ENCODE measurements around the gene BPIFB3. TPM values are rescaled to one million over a fixed set of nuclear protein-coding genes. Genes with fewer than 3 reads are reported as not detected.

Gene BPIFB3
- total and polyA plus RNA-seq, 2 of the 13 experiments (the other 11 are each of a cell fraction or from before 2014, with no cell fraction given), result 0.09 TPM; not detected in 1

- TF ChIP-seq PLSCR1 (CRISPR knock-in tag; IDR thresholded peaks at IDR 0.05; ENCODE audit: borderline replicate concordance) (peak; percentile 53; the same call in 1 of the 2 replicates), HOXD1 (CRISPR knock-in tag; IDR thresholded peaks at IDR 0.05) (peak; percentile 93), ATM (IDR thresholded peaks at IDR 0.05; ENCODE audit: borderline replicate concordance) (no peak), ARNT (IDR thresholded peaks at IDR 0.05) (no peak), SMYD3 (CRISPR knock-in tag; IDR thresholded peaks at IDR 0.05) (peak; percentile 86; the same call in 1 of the 2 replicates), ZSCAN22 (CRISPR knock-in tag; IDR thresholded peaks at IDR 0.05) (no peak), RXRA (CRISPR knock-in tag; IDR thresholded peaks at IDR 0.05) (peak; percentile 93), ZBTB7B (CRISPR knock-in tag; IDR thresholded peaks at IDR 0.05) (peak; percentile 96; the same call in 1 of the 2 replicates), ZFP36L1 (CRISPR knock-in tag; IDR thresholded peaks at IDR 0.05) (no peak), SMAD1 (CRISPR knock-in tag; IDR thresholded peaks at IDR 0.05; ENCODE audit: borderline replicate concordance, low read depth) (peak; percentile 82; the same call in 1 of the 2 replicates), ZNF747 (CRISPR knock-in tag; IDR thresholded peaks at IDR 0.05; ENCODE audit: borderline replicate concordance) (peak; percentile 96; the same call in 1 of the 2 replicates), TAF1 (CRISPR knock-in tag; IDR thresholded peaks at IDR 0.05) (peak; percentile 87), MXD4 (CRISPR knock-in tag; IDR thresholded peaks at IDR 0.05) (peak; percentile 35; the same call in 1 of the 2 replicates)
- TF ChIP-seq, protein P1, sequence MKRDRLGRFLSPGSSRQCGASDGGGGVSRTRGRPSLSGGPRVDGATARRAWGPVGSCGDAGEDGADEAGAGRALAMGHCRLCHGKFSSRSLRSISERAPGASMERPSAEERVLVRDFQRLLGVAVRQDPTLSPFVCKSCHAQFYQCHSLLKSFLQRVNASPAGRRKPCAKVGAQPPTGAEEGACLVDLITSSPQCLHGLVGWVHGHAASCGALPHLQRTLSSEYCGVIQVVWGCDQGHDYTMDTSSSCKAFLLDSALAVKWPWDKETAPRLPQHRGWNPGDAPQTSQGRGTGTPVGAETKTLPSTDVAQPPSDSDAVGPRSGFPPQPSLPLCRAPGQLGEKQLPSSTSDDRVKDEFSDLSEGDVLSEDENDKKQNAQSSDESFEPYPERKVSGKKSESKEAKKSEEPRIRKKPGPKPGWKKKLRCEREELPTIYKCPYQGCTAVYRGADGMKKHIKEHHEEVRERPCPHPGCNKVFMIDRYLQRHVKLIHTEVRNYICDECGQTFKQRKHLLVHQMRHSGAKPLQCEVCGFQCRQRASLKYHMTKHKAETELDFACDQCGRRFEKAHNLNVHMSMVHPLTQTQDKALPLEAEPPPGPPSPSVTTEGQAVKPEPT (CRISPR knock-in tag; IDR thresholded peaks at IDR 0.05; ENCODE audit: low read depth), result peak; percentile 26; the same call in 1 of the 2 replicates
- TF ChIP-seq, protein P2, sequence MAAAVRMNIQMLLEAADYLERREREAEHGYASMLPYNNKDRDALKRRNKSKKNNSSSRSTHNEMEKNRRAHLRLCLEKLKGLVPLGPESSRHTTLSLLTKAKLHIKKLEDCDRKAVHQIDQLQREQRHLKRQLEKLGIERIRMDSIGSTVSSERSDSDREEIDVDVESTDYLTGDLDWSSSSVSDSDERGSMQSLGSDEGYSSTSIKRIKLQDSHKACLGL (CRISPR knock-in tag; IDR thresholded peaks at IDR 0.05), result peak; percentile 73; the same call in 1 of the 2 replicates
- TF ChIP-seq, protein P3, sequence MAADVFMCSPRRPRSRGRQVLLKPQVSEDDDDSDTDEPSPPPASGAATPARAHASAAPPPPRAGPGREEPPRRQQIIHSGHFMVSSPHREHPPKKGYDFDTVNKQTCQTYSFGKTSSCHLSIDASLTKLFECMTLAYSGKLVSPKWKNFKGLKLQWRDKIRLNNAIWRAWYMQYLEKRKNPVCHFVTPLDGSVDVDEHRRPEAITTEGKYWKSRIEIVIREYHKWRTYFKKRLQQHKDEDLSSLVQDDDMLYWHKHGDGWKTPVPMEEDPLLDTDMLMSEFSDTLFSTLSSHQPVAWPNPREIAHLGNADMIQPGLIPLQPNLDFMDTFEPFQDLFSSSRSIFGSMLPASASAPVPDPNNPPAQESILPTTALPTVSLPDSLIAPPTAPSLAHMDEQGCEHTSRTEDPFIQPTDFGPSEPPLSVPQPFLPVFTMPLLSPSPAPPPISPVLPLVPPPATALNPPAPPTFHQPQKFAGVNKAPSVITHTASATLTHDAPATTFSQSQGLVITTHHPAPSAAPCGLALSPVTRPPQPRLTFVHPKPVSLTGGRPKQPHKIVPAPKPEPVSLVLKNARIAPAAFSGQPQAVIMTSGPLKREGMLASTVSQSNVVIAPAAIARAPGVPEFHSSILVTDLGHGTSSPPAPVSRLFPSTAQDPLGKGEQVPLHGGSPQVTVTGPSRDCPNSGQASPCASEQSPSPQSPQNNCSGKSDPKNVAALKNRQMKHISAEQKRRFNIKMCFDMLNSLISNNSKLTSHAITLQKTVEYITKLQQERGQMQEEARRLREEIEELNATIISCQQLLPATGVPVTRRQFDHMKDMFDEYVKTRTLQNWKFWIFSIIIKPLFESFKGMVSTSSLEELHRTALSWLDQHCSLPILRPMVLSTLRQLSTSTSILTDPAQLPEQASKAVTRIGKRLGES (CRISPR knock-in tag; IDR thresholded peaks at IDR 0.05; ENCODE audit: borderline replicate concordance), result no peak
- TF ChIP-seq, protein P4, sequence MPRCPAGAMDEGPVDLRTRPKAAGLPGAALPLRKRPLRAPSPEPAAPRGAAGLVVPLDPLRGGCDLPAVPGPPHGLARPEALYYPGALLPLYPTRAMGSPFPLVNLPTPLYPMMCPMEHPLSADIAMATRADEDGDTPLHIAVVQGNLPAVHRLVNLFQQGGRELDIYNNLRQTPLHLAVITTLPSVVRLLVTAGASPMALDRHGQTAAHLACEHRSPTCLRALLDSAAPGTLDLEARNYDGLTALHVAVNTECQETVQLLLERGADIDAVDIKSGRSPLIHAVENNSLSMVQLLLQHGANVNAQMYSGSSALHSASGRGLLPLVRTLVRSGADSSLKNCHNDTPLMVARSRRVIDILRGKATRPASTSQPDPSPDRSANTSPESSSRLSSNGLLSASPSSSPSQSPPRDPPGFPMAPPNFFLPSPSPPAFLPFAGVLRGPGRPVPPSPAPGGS (CRISPR knock-in tag; IDR thresholded peaks at IDR 0.05), result peak; percentile 83
- TF ChIP-seq, protein P5, sequence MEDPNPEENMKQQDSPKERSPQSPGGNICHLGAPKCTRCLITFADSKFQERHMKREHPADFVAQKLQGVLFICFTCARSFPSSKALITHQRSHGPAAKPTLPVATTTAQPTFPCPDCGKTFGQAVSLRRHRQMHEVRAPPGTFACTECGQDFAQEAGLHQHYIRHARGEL (CRISPR knock-in tag; IDR thresholded peaks at IDR 0.05), result no peak
Observed at GRCh38 chr20:33007376-33008335, 46.0 kb upstream of the BPIFB3 start, which contains the start of gene BPIFB2 (continued).
